ENCODE measurements around the gene LTK. TPM values are rescaled to one million over a fixed set of nuclear protein-coding genes. Genes with fewer than 3 reads are reported as not detected.

Gene LTK
- polyA plus RNA-seq, 3 donors: 0.12 TPM; not detected in 2

DNA sequence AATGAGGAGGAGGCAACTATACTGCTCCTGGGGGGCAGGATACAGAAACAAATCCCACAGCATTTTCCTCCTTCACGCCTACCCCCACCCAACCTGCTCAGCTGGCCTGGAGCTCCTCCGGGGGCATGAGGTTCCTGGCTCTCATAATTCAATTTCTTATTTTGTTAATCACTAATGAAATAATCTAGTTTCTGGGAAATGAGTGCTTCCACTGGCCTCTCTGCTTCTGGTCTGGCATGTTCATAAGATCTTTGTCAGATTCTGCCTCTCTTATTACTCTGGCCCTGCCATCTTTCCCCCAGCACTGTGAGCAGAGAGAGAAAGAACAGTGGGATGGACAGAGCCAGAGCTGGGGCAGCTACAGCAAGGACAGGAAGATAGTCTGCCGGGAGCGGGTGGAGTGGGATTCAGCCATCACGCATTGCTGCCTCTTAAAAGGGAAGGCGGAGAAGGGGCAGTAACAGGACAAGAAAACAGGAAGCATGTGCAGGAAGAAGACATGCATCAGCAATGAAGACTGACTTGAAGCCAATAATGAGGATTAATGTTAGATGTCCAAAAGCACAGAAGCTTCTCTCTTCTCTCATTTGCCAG is 16.8 kb upstream of the LTK start:
- H3K36me3 ChIP-seq (replicated peaks in 1 of 2; ENCODE audit: control insufficient read depth in 1 of 2, insufficient read depth in 2 of 2, low read length in 2 of 2): peaks cover 64 to 87% of the 10 kb centered on the region in 2 donors
- H3K27me3 ChIP-seq (ENCODE audit: control insufficient read depth in 2 of 2, insufficient read depth in 2 of 2, low read length in 2 of 2): no peaks in the 10 kb centered on the region
- H3K9me3 ChIP-seq (replicated peaks in 1 of 2; ENCODE audit: control insufficient read depth in 1 of 2, insufficient read depth in 1 of 2, low read length in 2 of 2): no peaks in the 10 kb centered on the region
- H3K4me1 Mint-ChIP-seq: peaks cover 9% of the 10 kb centered on the region
- WGBS (ENCODE audit: insufficient coverage): 23% methylated on average over 4 of the region's 6 CpGs
- no peak for DNase-seq
- H3K79me2 ChIP-seq (ENCODE audit: insufficient read depth, low read length): no peaks in the 10 kb centered on the region
- no peak overlapping the region for H3K9ac ChIP-seq (ENCODE audit: insufficient read depth, low read length, poor library complexity, severe bottlenecking)
- H4K20me1 ChIP-seq (ENCODE audit: insufficient read depth, low read length): no peaks in the 10 kb centered on the region
- no peak overlapping the region for H2AFZ ChIP-seq (ENCODE audit: insufficient read depth, low read depth, low read length, poor library complexity, severe bottlenecking)
- no peak overlapping the region for H3K4me3 ChIP-seq (replicated peaks in 1 of 3; ENCODE audit: low read depth in 2 of 3, low read length in 3 of 3)
- H3K27me3 Mint-ChIP-seq (ENCODE audit: low read depth in 3 of 3): peaks cover 0 to 4% (median 0%) of the 10 kb centered on the region in 3 donors
- H3K36me3 Mint-ChIP-seq: peaks cover 65 to 91% of the 10 kb centered on the region in 2 donors
- intact Hi-C loops (cut with micrococcal nuclease): no loop called here
- no peak overlapping the region for H3K4me2 ChIP-seq (replicated peaks; ENCODE audit: extremely low read depth, low read length, poor library complexity, severe bottlenecking)
- TF ChIP-seq, protein P1, sequence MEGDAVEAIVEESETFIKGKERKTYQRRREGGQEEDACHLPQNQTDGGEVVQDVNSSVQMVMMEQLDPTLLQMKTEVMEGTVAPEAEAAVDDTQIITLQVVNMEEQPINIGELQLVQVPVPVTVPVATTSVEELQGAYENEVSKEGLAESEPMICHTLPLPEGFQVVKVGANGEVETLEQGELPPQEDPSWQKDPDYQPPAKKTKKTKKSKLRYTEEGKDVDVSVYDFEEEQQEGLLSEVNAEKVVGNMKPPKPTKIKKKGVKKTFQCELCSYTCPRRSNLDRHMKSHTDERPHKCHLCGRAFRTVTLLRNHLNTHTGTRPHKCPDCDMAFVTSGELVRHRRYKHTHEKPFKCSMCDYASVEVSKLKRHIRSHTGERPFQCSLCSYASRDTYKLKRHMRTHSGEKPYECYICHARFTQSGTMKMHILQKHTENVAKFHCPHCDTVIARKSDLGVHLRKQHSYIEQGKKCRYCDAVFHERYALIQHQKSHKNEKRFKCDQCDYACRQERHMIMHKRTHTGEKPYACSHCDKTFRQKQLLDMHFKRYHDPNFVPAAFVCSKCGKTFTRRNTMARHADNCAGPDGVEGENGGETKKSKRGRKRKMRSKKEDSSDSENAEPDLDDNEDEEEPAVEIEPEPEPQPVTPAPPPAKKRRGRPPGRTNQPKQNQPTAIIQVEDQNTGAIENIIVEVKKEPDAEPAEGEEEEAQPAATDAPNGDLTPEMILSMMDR (IDR thresholded peaks at IDR 0.05): no peak
- peaks cover 0 to 6% of the 10 kb centered on the region in 2 donors for H3K4me1 ChIP-seq (ENCODE audit: control insufficient read depth in 1 of 2, insufficient read depth in 2 of 2, low read length in 2 of 2)
- H3K9me3 Mint-ChIP-seq: no peaks in the 10 kb centered on the region
- peak overlapping the region in 1 of 2 donors; percentile 21 for H3K4me3 Mint-ChIP-seq
- no peak overlapping the region for H3K27ac ChIP-seq (ENCODE audit: low read depth in 1 of 2, low read length in 2 of 2)
- H3K27ac Mint-ChIP-seq: peak overlapping the region in 4 of 7 donors; percentile 4 to 75 (median 44)

DNA sequence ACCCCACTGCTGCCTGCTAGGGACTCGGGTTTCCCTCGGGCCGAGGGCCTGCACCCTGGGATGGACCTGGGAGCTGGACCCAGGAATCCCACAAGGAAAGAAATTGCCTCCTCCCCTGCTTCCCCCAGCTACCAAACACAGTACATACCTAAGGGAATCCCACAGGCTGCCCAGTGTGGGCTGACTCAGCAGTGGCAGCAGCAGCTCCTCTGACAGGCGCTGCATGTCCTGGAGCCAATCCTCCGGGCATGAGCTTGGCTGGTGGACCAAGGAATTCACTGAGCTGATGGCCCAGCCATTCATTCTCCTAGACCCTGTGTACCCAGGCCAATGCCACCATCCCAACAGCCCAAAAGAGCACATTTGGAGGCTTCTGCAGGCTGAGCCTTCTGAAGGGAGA is 9.5 kb upstream of the LTK start:
- H3K4me3 ChIP-seq (replicated peaks in 1 of 3; ENCODE audit: low read depth in 2 of 3, low read length in 3 of 3): no peak overlapping the region
- no peak overlapping the region for H3K27ac ChIP-seq (ENCODE audit: low read depth in 1 of 2, low read length in 2 of 2)
- no peak overlapping the region for H2AFZ ChIP-seq (ENCODE audit: insufficient read depth, low read depth, low read length, poor library complexity, severe bottlenecking)
- TF ChIP-seq, protein P1 (IDR thresholded peaks at IDR 0.05): no peak
- H3K4me1 ChIP-seq (ENCODE audit: control insufficient read depth in 1 of 2, insufficient read depth in 2 of 2, low read length in 2 of 2): no peaks in the 10 kb centered on the region
- H3K9me3 ChIP-seq (replicated peaks in 1 of 2; ENCODE audit: control insufficient read depth in 1 of 2, insufficient read depth in 1 of 2, low read length in 2 of 2): no peaks in the 10 kb centered on the region
- Mint-ChIP-seq H3K27me3 (ENCODE audit: low read depth in 3 of 3) (peaks cover 0 to 3% (median 0%) of the 10 kb centered on the region in 3 donors), H3K4me3 (no peak overlapping the region), H3K4me1 (no peaks in the 10 kb centered on the region), H3K27ac (peak overlapping the region in 1 of 7 donors; percentile 45), H3K9me3 (no peaks in the 10 kb centered on the region), H3K36me3 (peaks cover 45 to 60% of the 10 kb centered on the region in 2 donors)
- peaks cover 35 to 67% of the 10 kb centered on the region in 2 donors for H3K36me3 ChIP-seq (replicated peaks in 1 of 2; ENCODE audit: control insufficient read depth in 1 of 2, insufficient read depth in 2 of 2, low read length in 2 of 2)
- WGBS (ENCODE audit: insufficient coverage): 100% methylated on average over 4 of the region's 5 CpGs
- no peaks in the 10 kb centered on the region for H4K20me1 ChIP-seq (ENCODE audit: insufficient read depth, low read length)
- no peaks in the 10 kb centered on the region for H3K79me2 ChIP-seq (ENCODE audit: insufficient read depth, low read length)
- no peak for DNase-seq
- H3K27me3 ChIP-seq (ENCODE audit: control insufficient read depth in 2 of 2, insufficient read depth in 2 of 2, low read length in 2 of 2): no peaks in the 10 kb centered on the region
- H3K4me2 ChIP-seq (replicated peaks; ENCODE audit: extremely low read depth, low read length, poor library complexity, severe bottlenecking): no peak overlapping the region
- intact Hi-C loops (cut with micrococcal nuclease): no loop called here
- H3K9ac ChIP-seq (ENCODE audit: insufficient read depth, low read length, poor library complexity, severe bottlenecking): no peak overlapping the region

All from CD14-positive monocyte (primary cell).